ENCODE results near the gene GLA. TPM values are rescaled to one million over a fixed set of nuclear protein-coding genes. Genes with fewer than 3 reads are reported as not detected.

Gene GLA
- total and polyA plus RNA-seq, 2 of the 8 experiments (the other 6 are each of a cell fraction or from before 2014, with no cell fraction given) = 33.6 to 47.3 TPM

DNA sequence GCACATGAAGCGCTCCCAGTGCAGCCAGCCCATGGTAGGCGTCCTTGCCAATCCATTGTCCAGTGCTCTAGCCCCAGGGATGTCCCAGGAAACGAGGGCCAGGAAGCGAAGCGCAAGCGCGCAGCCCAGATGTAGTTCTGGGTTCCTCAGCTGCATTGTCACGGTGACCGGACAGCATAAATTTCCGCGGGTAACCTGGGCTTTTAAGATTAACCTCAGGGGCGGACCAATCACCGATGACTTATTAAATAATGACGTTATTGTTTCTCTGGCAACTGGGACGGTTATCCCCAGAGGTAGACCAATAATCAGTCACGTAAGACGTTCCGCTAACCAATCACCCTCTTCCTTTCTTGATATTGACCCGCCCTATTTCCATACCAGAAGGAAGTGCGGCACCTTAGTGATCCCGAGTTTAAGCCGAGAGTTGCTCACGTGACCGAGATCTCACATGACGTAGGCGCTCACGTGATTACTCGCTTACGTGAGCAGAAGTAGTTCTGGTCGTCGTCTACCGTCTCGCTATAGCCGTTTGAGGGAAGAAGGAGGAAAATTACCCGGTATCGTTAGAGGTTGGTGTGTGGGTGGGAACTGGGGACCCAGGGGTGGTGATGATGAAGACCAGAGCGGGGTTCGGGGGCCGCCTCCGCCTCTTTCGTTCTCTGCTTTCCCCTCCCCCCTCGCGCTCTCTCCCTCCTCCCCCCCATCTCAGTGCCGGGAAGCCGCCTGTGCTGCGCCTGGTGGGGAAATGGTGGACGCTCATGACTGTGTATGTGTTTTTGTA lies at the start of gene GLA, which contains the start of gene HNRNPH2 (continued):
- TF ChIP-seq GTF2F1 (IDR thresholded peaks at IDR 0.05; ENCODE audit: borderline replicate concordance, low read depth, low read length) = no peak
- no peak for TF ChIP-seq CEBPB (IDR thresholded peaks at IDR 0.05; ENCODE audit: low read depth, low read length)
- TF ChIP-seq ATF2 (IDR thresholded peaks at IDR 0.05; ENCODE audit: low read length) = peak; percentile 63; the same call in 1 of the 2 replicates
